Measurements from ENCODE around the gene ENPP6. TPM values are rescaled to one million over a fixed set of nuclear protein-coding genes. Genes with fewer than 3 reads are reported as not detected.

Gene ENPP6
- total and polyA plus RNA-seq, 12 donors: 0.03 to 0.68 (median 0.07) TPM; not detected in 3

DNA sequence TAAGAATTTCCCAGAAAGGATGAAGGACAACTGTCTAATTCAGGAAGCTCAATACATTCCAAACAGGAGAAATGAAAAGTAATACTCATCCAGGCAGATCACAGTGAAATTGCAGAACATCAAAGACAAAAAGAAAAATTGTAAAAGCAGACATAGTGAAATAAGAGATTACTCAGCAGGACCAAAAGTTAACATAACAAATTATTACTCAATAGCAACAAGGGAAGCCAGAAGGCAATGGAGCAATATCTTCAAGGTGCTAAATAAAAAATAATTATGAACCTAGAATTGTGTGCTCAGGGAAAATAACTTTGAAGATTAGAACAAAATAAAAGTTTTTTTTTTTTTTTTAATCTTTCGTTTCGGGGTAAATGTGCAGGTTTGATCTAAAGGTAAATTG lies 30.5 kb upstream of the ENPP6 start:
- H3K4me3 ChIP-seq: no peak overlapping the region
- TF ChIP-seq, protein P1, sequence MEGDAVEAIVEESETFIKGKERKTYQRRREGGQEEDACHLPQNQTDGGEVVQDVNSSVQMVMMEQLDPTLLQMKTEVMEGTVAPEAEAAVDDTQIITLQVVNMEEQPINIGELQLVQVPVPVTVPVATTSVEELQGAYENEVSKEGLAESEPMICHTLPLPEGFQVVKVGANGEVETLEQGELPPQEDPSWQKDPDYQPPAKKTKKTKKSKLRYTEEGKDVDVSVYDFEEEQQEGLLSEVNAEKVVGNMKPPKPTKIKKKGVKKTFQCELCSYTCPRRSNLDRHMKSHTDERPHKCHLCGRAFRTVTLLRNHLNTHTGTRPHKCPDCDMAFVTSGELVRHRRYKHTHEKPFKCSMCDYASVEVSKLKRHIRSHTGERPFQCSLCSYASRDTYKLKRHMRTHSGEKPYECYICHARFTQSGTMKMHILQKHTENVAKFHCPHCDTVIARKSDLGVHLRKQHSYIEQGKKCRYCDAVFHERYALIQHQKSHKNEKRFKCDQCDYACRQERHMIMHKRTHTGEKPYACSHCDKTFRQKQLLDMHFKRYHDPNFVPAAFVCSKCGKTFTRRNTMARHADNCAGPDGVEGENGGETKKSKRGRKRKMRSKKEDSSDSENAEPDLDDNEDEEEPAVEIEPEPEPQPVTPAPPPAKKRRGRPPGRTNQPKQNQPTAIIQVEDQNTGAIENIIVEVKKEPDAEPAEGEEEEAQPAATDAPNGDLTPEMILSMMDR (IDR thresholded peaks at IDR 0.05): no peak
- intact Hi-C loops (cut with DNase I): no loop called here
- H3K4me1 ChIP-seq: peaks cover 0 to 6% (median 0%) of the 10 kb centered on the region in 9 donors
- 97 to 98% methylated on average over 2 of the region's 2 CpGs for WGBS, 2 donors
- no peaks in the 10 kb centered on the region for H3K9me3 ChIP-seq
- H3K27ac ChIP-seq: no peak overlapping the region
- DNase-seq (no peak), ATAC-seq (no peak)
- no peaks in the 10 kb centered on the region for H3K27me3 ChIP-seq
- H3K36me3 ChIP-seq: no peaks in the 10 kb centered on the region

DNA sequence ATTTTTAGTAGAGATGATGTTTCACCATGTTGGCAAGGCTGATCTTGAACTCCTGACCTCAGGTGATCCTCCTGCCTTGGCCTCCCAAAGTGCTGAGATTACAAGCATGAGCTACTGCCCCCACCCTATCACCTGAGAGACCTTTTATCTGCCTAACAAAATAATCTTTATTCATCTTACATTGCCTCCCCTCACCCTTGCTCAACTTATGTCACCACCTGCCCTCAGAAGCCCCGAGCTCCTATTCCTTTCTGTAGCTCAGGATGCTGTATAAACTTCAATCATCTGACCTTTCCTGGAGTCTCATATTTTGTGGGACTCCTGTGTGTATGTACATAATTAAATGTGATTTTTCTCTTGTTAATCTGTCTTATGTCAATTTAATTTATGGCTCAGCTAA lies 29.7 kb upstream of the ENPP6 start:
- H3K4me3 ChIP-seq: no peak overlapping the region
- H3K9me3 ChIP-seq: no peaks in the 10 kb centered on the region
- WGBS, 2 donors: 95 to 100% methylated on average over 1 of the region's 1 CpG
- H3K27ac ChIP-seq: no peak overlapping the region
- DNase-seq: no peak
- intact Hi-C loops (cut with DNase I): no loop called here
- H3K36me3 ChIP-seq: no peaks in the 10 kb centered on the region
- TF ChIP-seq, protein P1 (IDR thresholded peaks at IDR 0.05): no peak
- H3K27me3 ChIP-seq: no peaks in the 10 kb centered on the region
- ATAC-seq: no peak
- peaks cover 0 to 6% (median 0%) of the 10 kb centered on the region in 9 donors for H3K4me1 ChIP-seq

DNA sequence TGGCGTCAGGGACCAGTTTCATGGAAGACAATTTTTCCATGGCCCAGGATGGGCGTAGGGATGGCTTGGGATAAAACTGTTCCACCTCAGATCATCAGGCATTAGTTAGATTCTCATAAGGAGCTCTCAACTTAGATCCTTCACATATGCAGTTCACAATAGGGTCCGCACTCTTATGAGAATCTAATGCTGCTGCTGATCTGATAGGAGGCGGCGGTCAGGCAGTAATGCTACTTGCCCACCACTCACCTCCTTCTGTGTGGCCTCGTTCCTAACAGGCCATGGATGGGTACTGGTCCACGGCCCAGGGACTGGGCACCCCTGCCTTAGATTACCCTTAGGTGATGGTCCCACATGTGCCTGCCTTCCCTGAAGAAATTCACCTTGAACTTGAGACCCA lies 28.8 kb upstream of the ENPP6 start:
- no peaks in the 10 kb centered on the region for H3K9me3 ChIP-seq
- intact Hi-C loops (cut with DNase I): no loop called here
- H3K27me3 ChIP-seq: no peaks in the 10 kb centered on the region
- H3K4me1 ChIP-seq: peaks cover 0 to 6% (median 0%) of the 10 kb centered on the region in 9 donors
- DNase-seq (no peak), ATAC-seq (no peak)
- no peak overlapping the region for H3K4me3 ChIP-seq
- H3K36me3 ChIP-seq: no peaks in the 10 kb centered on the region
- 97 to 99% methylated on average over 7 of the region's 7 CpGs for WGBS, 2 donors
- TF ChIP-seq, protein P1 (IDR thresholded peaks at IDR 0.05): no peak
- no peak overlapping the region for H3K27ac ChIP-seq

DNA sequence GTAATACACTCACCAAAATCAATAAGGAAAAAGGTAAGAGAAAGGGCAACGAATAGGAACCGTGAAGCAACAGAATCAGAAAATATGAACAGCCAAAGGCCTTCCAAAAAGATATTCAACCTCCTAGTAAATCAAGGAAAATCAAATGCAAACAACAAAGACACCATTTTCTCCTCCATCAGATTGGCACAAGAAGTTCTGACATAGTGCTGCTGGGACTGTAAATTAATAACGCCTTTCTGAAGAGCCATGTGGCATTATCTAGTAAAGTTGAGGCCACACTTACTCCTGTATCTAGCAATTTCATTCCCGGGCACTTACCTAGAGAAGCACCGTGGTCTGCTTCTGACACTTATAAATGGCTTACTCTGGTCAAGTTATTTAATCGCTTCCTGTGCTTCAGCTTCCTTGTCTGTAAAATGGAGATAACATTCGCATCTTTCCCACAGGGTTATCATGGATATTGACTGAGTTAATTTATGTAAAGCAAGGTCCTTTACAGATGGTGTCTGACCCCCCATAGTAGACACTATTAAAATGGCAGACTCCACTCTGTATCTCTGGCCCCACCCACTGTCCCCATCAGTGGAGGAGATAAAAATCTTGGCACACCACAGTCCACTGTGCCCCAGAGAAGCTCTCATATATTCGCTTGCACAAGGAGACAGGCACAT lies 20.5 kb upstream of the ENPP6 start:
- H3K4me3 ChIP-seq: no peak overlapping the region
- no peak for DNase-seq
- H3K9me3 ChIP-seq: no peaks in the 10 kb centered on the region
- H3K36me3 ChIP-seq: no peaks in the 10 kb centered on the region
- H3K27me3 ChIP-seq: peaks cover 0 to 8% (median 0%) of the 10 kb centered on the region in 7 donors
- intact Hi-C loops (cut with DNase I): no loop called here
- TF ChIP-seq, protein P1 (IDR thresholded peaks at IDR 0.05): no peak
- no peak overlapping the region for H3K27ac ChIP-seq
- H3K4me1 ChIP-seq: no peaks in the 10 kb centered on the region
- WGBS, 2 donors: 74 to 78% methylated on average over 8 of the region's 8 CpGs
- ATAC-seq: no peak

All from heart right ventricle (tissue), 16 donors.